ENCODE measurements around the gene NCAPG. TPM values are rescaled to one million over a fixed set of nuclear protein-coding genes. Genes with fewer than 3 reads are reported as not detected.

NCAPG gene, protein sequence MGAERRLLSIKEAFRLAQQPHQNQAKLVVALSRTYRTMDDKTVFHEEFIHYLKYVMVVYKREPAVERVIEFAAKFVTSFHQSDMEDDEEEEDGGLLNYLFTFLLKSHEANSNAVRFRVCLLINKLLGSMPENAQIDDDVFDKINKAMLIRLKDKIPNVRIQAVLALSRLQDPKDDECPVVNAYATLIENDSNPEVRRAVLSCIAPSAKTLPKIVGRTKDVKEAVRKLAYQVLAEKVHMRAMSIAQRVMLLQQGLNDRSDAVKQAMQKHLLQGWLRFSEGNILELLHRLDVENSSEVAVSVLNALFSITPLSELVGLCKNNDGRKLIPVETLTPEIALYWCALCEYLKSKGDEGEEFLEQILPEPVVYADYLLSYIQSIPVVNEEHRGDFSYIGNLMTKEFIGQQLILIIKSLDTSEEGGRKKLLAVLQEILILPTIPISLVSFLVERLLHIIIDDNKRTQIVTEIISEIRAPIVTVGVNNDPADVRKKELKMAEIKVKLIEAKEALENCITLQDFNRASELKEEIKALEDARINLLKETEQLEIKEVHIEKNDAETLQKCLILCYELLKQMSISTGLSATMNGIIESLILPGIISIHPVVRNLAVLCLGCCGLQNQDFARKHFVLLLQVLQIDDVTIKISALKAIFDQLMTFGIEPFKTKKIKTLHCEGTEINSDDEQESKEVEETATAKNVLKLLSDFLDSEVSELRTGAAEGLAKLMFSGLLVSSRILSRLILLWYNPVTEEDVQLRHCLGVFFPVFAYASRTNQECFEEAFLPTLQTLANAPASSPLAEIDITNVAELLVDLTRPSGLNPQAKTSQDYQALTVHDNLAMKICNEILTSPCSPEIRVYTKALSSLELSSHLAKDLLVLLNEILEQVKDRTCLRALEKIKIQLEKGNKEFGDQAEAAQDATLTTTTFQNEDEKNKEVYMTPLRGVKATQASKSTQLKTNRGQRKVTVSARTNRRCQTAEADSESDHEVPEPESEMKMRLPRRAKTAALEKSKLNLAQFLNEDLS
- total RNA-seq (2022; extraction: Qiagen RNA extraction; ENCODE audit: low read depth): 19.4 to 31.0 TPM (median 27.6 TPM) in 5 replicates

DNA sequence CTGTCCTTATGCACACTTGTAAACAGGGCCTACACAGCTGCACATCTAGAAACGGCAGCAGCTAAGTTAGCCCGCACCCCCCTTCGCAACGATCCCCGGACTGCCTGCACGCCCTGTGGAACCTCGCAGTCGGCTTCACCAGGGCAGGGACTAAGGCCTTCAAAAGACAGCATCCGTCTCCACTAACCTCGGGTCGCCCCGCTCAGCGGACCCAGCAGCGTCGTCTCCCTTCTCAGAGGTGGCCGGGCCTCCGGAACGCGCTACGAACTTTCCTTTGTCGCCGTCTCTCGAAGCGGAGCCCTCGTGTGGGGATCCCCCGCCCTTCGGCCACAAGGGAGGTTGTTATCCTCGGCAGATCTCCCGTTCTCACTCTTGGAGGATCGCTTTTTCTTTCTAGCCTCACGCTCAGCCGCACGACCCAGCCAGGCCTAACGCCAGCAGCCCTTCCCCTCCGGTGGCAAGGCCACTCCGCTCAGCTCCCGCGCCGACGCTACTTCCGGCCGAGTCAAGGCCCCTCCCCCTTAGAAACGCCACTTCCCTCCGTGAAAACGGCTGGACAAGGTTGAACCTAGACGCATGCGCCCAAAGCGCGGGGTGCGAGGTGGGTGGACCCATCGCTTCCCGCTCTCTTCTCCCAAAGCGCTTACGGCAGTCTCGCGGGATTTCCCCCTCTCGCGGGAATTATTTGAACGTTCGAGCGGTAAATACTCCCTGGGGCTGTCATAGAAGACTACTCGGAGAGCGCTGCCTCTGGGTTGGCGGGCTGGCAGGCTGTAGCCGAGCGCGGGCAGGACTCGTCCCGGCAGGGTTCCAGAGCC is at the start of gene NCAPG, which contains the start of gene DCAF16:
Gene NCAPG (plus strand): TSS at position 720 of the 818 bp plus-strand sequence. CDS start 99 bp downstream, outside the sequence.
Gene DCAF16 (minus strand): TSS at position 498 of the 818 bp plus-strand sequence. CDS start 6,616 bp downstream, outside the sequence.

DNA sequence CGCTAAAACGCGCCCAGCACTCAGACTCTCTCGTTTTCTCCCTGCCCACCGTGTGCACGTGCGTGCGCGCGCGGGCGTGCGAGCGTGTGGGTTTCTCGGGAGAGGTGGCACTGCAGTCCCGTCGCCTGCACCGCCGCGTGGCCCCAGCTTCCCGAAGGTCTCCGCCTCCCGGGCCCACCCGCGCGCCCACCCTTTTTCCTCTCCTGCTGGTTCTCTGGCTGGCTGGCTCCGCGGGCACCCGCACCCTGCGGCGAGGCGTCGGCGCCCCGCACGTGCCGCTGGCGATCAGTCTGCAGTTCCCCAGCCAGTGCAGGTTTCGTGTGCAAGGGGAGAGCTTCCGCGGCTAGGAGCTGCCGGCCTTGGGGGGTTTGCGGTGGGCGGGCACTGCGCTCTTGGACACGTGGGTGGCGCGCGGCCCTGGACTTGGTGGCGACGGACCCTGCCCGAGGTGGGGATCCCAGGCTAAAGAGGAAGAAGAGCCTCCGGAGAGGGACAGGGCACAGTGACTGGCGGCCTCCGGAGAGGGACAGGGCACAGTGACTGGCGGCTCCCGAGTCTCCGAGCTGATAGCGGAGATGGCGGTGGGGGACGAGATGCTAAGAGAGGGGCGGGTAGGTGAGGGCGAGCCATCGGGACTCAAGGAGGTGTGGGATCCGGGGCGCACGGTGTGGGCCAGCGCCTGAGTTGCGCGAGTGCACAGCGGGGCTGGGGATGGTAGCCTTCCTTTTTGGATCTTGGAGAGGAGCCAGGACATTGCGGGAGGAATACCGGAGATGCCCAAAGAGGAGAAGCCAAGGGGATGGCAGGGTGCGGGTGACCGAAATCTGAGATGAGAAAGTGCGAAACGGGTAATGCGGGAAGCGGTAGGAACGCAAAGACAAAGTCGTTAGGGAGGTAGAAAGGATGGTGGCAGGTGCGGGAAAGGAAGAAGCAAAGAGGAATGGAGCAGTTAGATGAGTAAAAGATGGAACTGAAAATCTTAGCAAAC is 29.2 kb upstream of the NCAPG start, which contains the start of gene FAM184B:
Gene FAM184B (minus strand): TSS at position 322 of the 988 bp plus-strand sequence. CDS start 322 bp downstream, outside the sequence.

Other genes starting within 250 kb of the NCAPG start
- 33.0 to 53.9 TPM (median 35.3 TPM) in 5 replicates for gene LAP3, start 233.8 kb upstream of the NCAPG start, total RNA-seq (2022; extraction: Qiagen RNA extraction; ENCODE audit: low read depth)
- gene MED28, start 196.3 kb upstream of the NCAPG start, total RNA-seq (2022; extraction: Qiagen RNA extraction; ENCODE audit: low read depth): 24.0 to 45.7 TPM (median 26.9 TPM) in 5 replicates
- 0.02 to 0.07 TPM (median 0.04 TPM) in 5 replicates for gene FAM184B, start 29.4 kb upstream of the NCAPG start, total RNA-seq (2022; extraction: Qiagen RNA extraction; ENCODE audit: low read depth)
- gene DCAF16, start 222 bp upstream of the NCAPG start, total RNA-seq (2022; extraction: Qiagen RNA extraction; ENCODE audit: low read depth): 4.5 to 7.9 TPM (median 6.0 TPM) in 5 replicates
- gene LCORL, start 210.8 kb downstream of the NCAPG start, total RNA-seq (2022; extraction: Qiagen RNA extraction; ENCODE audit: low read depth): 2.8 to 7.5 TPM (median 5.5 TPM) in 5 replicates